Activated CD8-positive, alpha-beta T cell treated with anti-CD3 and anti-CD28 coated beads, Interleukin-2, amount 10 ng/mL, durations not matched to agents 7 days and 5 days (primary cell): ENCODE measurements around the gene CMTM7. TPM values are rescaled to one million over a fixed set of nuclear protein-coding genes. Genes with fewer than 3 reads are reported as not detected.

Experiments
- ATAC-seq: fragments of 150-1000 bp; cut with Tn5 transposase; one replicate; pipeline ENCODE4 v1.10.0; 2021; ENCODE audit warnings: moderate library complexity
- CTCF ChIA-PET: fragments of 350-600 bp; sonication (Branson Sonifier 250); formaldehyde crosslinking; loops from one replicate; lab custom pipeline; 2021; ENCODE audit warnings: antibody characterized with exemption; lab: Charles Lee
- POLR2A ChIA-PET: fragments of 350-600 bp; sonication (Branson Sonifier 250); formaldehyde crosslinking; loops from one replicate; lab custom pipeline; 2021; ENCODE audit warnings: antibody characterized with exemption; lab: Charles Lee
- DNase-seq: peaks from one replicate; pipeline ENCODE4 v3.0.0-alpha.2; 2020
- H3K27ac Mint-ChIP-seq: one replicate; pipeline ENCODE4 v1.8.0; 2021; ENCODE audit warnings: mild to moderate bottlenecking, mixed read lengths
- H3K27me3 Mint-ChIP-seq: one replicate; pipeline ENCODE4 v1.8.0; 2021; ENCODE audit warnings: low read depth, mixed read lengths
- H3K36me3 Mint-ChIP-seq: one replicate; pipeline ENCODE4 v1.8.0; 2021; ENCODE audit warnings: low read depth, mixed read lengths
- H3K4me1 Mint-ChIP-seq: one replicate; pipeline ENCODE4 v1.8.0; 2021; ENCODE audit warnings: low read depth, mixed read lengths
- H3K4me3 Mint-ChIP-seq: one replicate; pipeline ENCODE4 v1.8.0; 2021; ENCODE audit warnings: mild to moderate bottlenecking, mixed read lengths
- H3K9me3 Mint-ChIP-seq: one replicate; pipeline ENCODE4 v1.8.0; 2022; ENCODE audit warnings: mixed read lengths; ENCODE audit not compliant: insufficient read depth
- total RNA-seq, 2 experiments: library from RNA; stranded (reverse); gene quantifications; one replicate each; pipeline ENCODE4 v1.2.3, GENCODE V29; 2021

CMTM7 gene
- total RNA-seq, 2 experiments from 2014 or later: 38.3 to 42.3 TPM

DNA sequence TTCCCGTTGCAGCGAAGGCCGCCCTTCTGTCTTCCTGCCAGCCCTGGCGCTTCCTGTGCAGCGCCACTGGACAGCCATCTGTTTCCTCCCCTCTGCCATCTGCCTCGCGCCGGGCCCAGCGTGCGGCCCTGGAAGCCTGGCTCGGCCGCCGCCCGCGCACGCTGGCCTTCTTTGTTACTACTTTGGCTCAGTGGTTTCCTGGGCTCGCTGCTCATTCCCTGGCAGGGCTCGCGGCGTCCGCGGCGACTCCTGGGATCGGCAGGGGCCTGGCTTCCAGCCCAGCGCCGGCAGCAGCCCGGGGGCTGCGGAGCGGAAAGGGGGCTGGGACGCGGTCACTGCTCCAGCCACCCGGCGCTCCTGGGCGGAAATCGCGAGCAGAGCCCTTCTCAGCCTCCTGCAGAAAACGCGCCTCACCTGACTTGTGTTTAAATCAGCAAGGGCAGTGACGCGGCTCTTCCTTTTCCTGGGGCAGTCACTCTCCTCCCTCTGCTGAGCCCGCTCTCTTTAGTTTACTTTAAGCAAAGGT lies 10.0 kb downstream of the CMTM7 start:
- H3K27ac Mint-ChIP-seq: peak overlapping the region; percentile 98
- peak; percentile 82 for DNase-seq
- ATAC-seq: peak; percentile 83
- no peaks in the 10 kb centered on the region for H3K27me3 Mint-ChIP-seq
- POLR2A ChIA-PET: interaction anchor here (1.1 to 1.3 kb wide), 5 partner anchors 30 to 59 kb away, joined by 3 to 5 read pairs (median 4); no protein-coding TSS in a partner anchor
- peaks cover 68% of the 10 kb centered on the region for H3K4me1 Mint-ChIP-seq
- peaks cover 25% of the 10 kb centered on the region for H3K36me3 Mint-ChIP-seq
- CTCF ChIA-PET: interaction anchor here (0.8 to 8.2 kb wide), 7 partner anchors 12 to 224 kb away, joined by 3 to 86 read pairs (median 8); no protein-coding TSS in a partner anchor
- no peaks in the 10 kb centered on the region for H3K9me3 Mint-ChIP-seq
- H3K4me3 Mint-ChIP-seq: peak overlapping the region; percentile 85

DNA sequence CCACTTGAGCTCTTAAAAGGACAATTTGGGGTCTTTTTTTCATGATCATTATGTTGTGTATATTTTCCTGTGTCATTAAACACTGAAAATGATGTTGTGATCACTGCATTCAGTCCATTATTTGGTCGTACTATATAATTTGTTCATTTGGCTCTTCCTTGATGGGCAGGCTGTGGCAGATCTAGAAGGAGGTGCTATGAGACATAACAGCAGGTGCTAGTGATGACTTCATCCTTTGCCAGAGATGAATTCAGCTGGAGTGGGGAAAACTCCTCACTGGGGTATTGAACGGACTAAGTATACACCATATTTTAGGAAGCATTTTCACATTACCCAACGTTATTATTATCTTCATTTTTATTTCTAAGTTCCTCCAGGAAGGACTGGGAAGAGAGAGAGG lies 12.0 kb downstream of the CMTM7 start:
- POLR2A ChIA-PET: interaction anchor here (1.0 to 1.6 kb wide), 2 partner anchors 28 to 54 kb away, joined by 3 read pairs; no protein-coding TSS in a partner anchor
- H3K4me3 Mint-ChIP-seq: no peak overlapping the region
- H3K27me3 Mint-ChIP-seq: no peaks in the 10 kb centered on the region
- H3K9me3 Mint-ChIP-seq: no peaks in the 10 kb centered on the region
- DNase-seq (no peak), ATAC-seq (no peak)
- peaks cover 71% of the 10 kb centered on the region for H3K4me1 Mint-ChIP-seq
- CTCF ChIA-PET: interaction anchor here (0.9 to 3.8 kb wide), 7 partner anchors 9 to 64 kb away, joined by 3 to 23 read pairs (median 4); no protein-coding TSS in a partner anchor
- H3K36me3 Mint-ChIP-seq: peaks cover 25% of the 10 kb centered on the region
- H3K27ac Mint-ChIP-seq: peak overlapping the region; percentile 14

DNA sequence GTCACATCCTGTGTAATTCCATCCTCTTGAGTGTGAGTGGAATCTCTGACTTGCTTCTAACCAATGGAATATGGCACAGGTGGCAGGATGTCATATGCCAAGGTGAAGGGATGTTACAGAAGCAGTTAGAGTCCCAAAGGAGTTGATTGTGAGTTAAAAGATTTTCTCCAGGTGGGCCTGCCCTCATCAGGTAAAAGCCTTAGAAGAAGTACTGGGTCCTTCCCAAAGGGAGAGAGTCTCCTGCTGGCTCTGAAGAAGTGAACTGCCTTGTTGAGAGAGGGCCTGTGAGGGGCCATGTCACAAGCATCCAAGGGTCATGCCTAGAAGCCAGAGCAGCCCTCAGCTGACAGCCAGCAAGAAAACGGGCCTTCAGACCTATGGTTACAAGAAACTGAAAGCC lies 13.1 kb downstream of the CMTM7 start:
- DNase-seq (no peak), ATAC-seq (no peak)
- Mint-ChIP-seq H3K27me3 (no peaks in the 10 kb centered on the region), H3K4me3 (no peak overlapping the region), H3K4me1 (peaks cover 61% of the 10 kb centered on the region), H3K27ac (no peak overlapping the region), H3K9me3 (no peaks in the 10 kb centered on the region), H3K36me3 (peaks cover 25% of the 10 kb centered on the region)
- POLR2A ChIA-PET: interaction anchor here (1.0 kb wide), 1 partner anchor 10 kb away, joined by 3 read pairs; no protein-coding TSS in a partner anchor
- CTCF ChIA-PET: interaction anchor here (0.8 to 3.8 kb wide), 4 partner anchors 9 to 63 kb away, joined by 3 to 23 read pairs (median 4); no protein-coding TSS in a partner anchor

DNA sequence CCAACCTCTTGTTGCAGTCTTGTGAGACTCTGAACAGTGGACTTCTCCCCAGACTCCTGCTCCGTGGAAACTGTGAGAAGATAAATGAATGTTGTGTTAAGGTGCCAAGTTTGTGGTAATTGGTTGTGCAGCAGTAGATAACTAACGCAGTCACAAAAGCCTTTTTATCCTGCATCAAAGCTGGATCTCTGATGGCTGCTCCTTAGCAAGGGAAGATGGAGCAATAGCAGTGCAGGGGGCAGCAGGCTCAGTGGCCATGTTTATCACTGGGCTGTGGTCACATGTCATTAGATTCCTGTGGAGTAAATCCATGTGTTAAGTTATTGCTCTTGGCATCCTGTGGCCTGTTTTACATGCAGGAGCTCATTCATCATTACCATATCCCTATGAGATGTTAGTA lies 13.5 kb downstream of the CMTM7 start:
- ChIA-PET CTCF (interaction anchor here (0.8 to 3.8 kb wide), 3 partner anchors 9 to 63 kb away, joined by 3 to 23 read pairs (median 4); no protein-coding TSS in a partner anchor), POLR2A (interaction anchor here (1.0 kb wide), 1 partner anchor 9 kb away, joined by 3 read pairs; no protein-coding TSS in a partner anchor)
- ATAC-seq (no peak), DNase-seq (no peak)
- Mint-ChIP-seq H3K27me3 (no peaks in the 10 kb centered on the region), H3K4me3 (no peak overlapping the region), H3K9me3 (no peaks in the 10 kb centered on the region), H3K36me3 (peaks cover 25% of the 10 kb centered on the region), H3K4me1 (peaks cover 64% of the 10 kb centered on the region), H3K27ac (no peak overlapping the region)

DNA sequence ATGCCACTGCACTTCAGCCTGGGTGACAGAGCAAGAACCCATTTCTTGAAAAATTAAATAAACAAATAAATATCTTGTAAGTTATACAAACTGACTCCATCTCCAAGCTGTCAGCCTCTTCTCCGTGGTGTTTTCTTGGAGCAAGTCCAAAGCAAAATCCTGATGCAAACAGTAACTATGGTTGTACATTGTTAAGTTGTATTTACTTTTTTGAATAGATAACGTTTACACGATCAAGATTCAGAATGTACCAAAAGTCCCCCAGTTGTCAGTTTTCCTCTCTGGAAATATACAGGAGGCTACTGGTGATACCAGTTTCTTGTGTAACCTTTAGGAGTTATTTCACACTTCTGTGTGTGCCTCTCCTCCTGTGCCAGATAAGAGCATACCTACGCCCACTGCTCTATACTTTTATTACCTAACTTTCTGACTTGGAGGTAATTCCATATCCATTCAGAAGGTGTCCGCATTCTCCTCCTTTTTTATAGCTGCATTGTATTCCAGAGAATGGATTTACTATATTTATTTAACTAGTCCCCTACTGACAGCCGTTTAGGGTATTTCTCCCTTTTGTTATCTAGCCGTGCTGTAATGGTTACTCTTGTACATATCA lies 14.2 kb downstream of the CMTM7 start:
- Mint-ChIP-seq H3K27me3 (no peaks in the 10 kb centered on the region), H3K36me3 (peaks cover 25% of the 10 kb centered on the region), H3K4me3 (no peak overlapping the region), H3K27ac (no peak overlapping the region), H3K4me1 (peaks cover 63% of the 10 kb centered on the region), H3K9me3 (no peaks in the 10 kb centered on the region)
- CTCF ChIA-PET: interaction anchor here (0.8 to 3.8 kb wide), 5 partner anchors 10 to 62 kb away, joined by 3 to 23 read pairs (median 4); no protein-coding TSS in a partner anchor
- POLR2A ChIA-PET: interaction anchor here (1.0 to 1.2 kb wide), 2 partner anchors 8 to 18 kb away, joined by 3 to 4 read pairs; no protein-coding TSS in a partner anchor
- ATAC-seq (no peak), DNase-seq (no peak)

DNA sequence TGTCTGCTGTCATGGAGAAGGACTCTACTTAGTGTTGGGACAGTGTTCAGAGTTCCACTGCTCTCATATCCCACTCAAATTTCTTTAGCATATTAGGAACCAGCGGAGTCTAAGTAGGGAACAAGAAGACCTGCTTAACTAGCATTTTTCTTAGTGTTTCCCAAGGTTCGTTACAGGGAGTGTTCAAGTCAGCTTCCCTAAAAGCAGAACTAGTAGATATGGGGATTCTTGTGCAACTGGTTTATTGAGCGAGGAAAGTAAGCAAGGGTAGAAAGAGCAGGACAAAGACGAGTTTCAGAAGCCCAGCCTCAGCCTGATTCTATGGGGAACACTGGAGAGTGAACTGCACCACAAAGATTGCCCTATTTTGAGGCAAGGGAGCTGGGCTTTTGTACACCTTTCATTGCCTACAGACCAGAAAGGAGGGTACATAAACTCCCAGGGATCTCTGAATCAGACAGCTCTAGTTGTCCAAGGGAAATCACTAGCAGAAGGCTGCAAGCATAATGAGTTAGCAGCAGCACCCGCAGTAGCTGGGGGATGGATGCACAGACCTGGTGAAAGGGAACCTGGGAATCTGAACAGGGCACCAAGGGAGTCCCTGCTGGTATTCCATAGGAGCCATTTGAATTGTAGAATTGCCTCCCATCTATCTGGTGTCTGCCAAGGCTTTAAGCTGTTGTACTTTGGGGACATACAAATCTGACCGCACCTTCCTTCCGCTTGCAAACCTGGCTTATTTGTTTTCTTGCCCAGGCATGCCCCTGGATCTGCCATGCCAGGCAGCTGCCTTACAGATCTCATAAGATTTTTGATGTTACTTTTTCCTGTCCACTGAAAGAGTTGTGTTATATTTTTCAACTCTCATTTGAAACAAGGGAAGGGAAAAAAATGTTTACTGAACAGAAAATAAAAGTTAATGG lies 15.1 kb downstream of the CMTM7 start:
- H3K36me3 Mint-ChIP-seq: peaks cover 28% of the 10 kb centered on the region
- ChIA-PET CTCF (interaction anchor here (0.8 to 1.6 kb wide), 3 partner anchors 13 to 61 kb away, joined by 3 to 9 read pairs (median 6); no protein-coding TSS in a partner anchor), POLR2A (interaction anchor here (0.7 to 1.2 kb wide), 2 partner anchors 17 to 31 kb away, joined by 3 to 4 read pairs; no protein-coding TSS in a partner anchor)
- H3K27ac Mint-ChIP-seq: no peak overlapping the region
- H3K9me3 Mint-ChIP-seq: no peaks in the 10 kb centered on the region
- H3K4me3 Mint-ChIP-seq: no peak overlapping the region
- DNase-seq (no peak), ATAC-seq (no peak)
- no peaks in the 10 kb centered on the region for H3K27me3 Mint-ChIP-seq
- peaks cover 61% of the 10 kb centered on the region for H3K4me1 Mint-ChIP-seq

DNA sequence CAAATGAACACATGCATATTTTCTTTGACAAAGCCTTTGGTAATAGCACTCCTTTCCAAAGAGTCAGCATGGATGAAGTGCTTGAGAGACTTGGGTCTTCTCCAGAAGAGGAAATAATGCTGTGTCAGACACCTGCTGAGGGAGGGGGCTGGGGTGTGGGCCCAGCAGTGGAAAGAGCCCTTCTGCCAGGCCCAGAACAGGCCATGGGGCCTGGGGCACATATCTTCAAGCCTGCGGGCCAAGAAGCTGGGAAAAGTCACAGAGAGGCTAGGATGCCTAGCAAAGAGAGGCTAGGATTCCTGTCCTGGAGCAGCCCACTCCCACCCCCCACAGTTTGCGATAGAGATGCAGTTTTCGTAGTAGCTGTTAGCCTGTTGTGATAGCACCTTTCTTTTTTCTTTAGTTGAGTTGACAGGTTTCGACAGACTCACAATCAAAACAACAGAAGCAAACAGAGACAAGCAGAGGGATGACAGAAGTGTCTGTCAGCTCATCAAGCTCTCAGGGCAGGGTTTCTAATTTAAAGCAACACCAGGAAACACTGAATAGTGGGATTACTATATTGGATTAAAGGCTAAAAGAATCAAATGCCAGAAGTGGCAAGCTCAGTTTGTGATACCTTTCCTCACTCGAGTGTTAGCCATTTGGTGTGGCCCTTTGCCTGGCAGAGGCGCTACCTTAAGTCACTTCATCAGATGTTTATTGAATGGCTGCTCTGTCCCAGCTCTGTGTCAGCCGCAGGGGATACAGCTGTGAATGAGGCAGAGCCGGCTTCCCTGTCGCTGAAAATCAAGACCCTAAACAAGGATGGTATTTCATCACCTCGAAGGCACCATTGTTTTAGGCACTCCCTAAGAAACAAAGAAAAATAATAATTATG lies 19.0 kb downstream of the CMTM7 start:
- DNase-seq: no peak
- H3K27ac Mint-ChIP-seq: peak overlapping the region; percentile 18
- H3K4me3 Mint-ChIP-seq: no peak overlapping the region
- CTCF ChIA-PET: interaction anchor here (2.2 to 9.3 kb wide), 3 partner anchors 10 to 57 kb away, joined by 10 to 68 read pairs (median 13); no protein-coding TSS in a partner anchor
- no peak for ATAC-seq
- POLR2A ChIA-PET: interaction anchor here (0.7 to 1.6 kb wide), 5 partner anchors 13 to 75 kb away, joined by 3 to 5 read pairs (median 4); no protein-coding TSS in a partner anchor
- peaks cover 14% of the 10 kb centered on the region for H3K36me3 Mint-ChIP-seq
- no peaks in the 10 kb centered on the region for H3K27me3 Mint-ChIP-seq
- peaks cover 57% of the 10 kb centered on the region for H3K4me1 Mint-ChIP-seq
- no peaks in the 10 kb centered on the region for H3K9me3 Mint-ChIP-seq

DNA sequence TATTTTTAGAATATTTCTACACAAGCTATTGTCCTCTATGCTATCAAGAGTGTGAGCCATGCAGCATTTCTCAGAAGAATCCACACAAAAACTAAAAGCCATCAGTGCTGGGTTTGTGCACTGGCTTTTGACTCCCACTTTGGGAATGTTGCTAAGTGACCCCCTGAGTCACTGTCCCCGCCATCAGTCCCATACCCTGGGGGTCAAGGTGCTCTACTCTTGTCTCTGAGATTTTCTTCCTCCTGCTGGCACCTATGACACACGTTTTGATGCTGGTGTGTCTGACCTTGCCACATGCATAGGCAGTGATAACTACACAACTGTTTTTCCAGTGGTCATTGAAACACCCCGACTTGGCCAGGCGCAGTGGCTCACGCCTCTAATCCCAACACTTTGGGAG lies 19.8 kb downstream of the CMTM7 start:
- Mint-ChIP-seq H3K4me3 (no peak overlapping the region), H3K4me1 (peaks cover 58% of the 10 kb centered on the region), H3K27ac (no peak overlapping the region), H3K9me3 (no peaks in the 10 kb centered on the region), H3K27me3 (no peaks in the 10 kb centered on the region), H3K36me3 (peaks cover 8% of the 10 kb centered on the region)
- DNase-seq: no peak
- POLR2A ChIA-PET: interaction anchor here (0.7 to 1.6 kb wide), 2 partner anchors 49 to 74 kb away, joined by 3 read pairs; no protein-coding TSS in a partner anchor
- CTCF ChIA-PET: interaction anchor here (1.4 to 9.3 kb wide), 4 partner anchors 9 to 56 kb away, joined by 3 to 68 read pairs (median 12); no protein-coding TSS in a partner anchor
- ATAC-seq: no peak

DNA sequence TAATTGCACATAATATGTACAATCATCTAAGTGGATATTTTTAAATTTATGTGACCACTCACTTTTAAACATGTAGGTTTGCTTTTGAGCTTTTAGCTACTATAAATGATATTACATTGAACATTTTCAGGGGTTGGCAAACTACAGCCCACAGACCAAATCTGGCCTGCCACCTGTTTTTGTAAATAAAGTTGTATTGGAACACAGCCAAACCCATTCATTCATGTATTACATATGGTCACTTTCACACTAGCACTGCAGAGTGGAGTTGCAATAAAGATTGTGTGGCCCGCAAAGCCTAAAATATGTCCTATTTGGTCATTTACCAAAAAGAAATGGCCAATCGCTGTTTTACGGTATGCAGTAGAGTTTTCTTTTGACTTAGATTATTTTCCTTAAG lies 21.2 kb downstream of the CMTM7 start:
- no peaks in the 10 kb centered on the region for H3K27me3 Mint-ChIP-seq
- POLR2A ChIA-PET: interaction anchor here (3.0 kb wide), 1 partner anchor 11 kb away, joined by 26 read pairs; no protein-coding TSS in a partner anchor
- peaks cover 13% of the 10 kb centered on the region for H3K36me3 Mint-ChIP-seq
- ATAC-seq: no peak
- DNase-seq: no peak
- H3K4me3 Mint-ChIP-seq: no peak overlapping the region
- H3K9me3 Mint-ChIP-seq: no peaks in the 10 kb centered on the region
- CTCF ChIA-PET: interaction anchor here (1.2 to 9.3 kb wide), 6 partner anchors 12 to 56 kb away, joined by 3 to 68 read pairs (median 7); no protein-coding TSS in a partner anchor
- H3K27ac Mint-ChIP-seq: no peak overlapping the region
- H3K4me1 Mint-ChIP-seq: peaks cover 54% of the 10 kb centered on the region
